OCI-LY7 (cell line): ENCODE results near the gene ARFGAP1.

Experiments
- EZH2phosphoT487 ChIP-seq: fragments of 200-600 bp; sonication (generic); IDR thresholded peaks from 2 replicates; pipeline ENCODE4 v1.6.1; 2018; ENCODE audit warnings: low read depth, borderline replicate concordance, mild to moderate bottlenecking, mixed run types, antibody characterized with exemption, low read length, moderate library complexity, mixed read lengths
- TF ChIP-seq, protein P1 (sequence below): fragments of 200-600 bp; sonication (generic); conservative IDR thresholded peaks from 2 replicates; pipeline ENCODE4 v1.5.1; 2014; ENCODE audit warnings: mild to moderate bottlenecking, antibody characterized with exemption, low read length, moderate library complexity, mixed read lengths

DNA sequence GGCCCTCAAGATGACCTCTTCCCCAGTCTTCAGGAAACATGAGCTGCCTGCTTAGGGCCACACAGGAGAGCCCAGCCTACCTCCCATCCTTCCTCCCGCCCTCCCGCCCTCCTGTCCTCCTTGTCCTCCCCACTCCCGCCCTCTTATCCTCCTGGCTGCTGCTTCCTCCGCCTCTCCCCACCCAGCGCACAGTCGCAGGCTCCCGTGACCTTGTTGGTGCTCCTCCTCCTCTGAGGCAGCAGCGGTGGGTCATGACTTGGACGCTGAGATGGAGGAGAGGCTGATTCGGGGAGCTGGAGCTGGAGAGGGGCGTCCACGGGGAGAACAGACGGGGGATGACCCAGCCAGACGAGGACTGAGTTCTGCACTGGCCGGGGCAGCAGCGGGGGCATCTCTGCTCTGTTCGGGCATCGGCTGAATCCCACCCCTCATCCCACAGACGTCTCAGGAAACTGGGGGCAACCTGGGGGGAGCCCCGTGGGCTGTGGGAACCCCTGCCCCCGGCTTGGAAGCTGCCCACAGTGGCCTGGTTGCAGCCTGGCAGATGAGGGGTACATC is 56.2 kb downstream of the ARFGAP1 start:
- TF ChIP-seq, protein P1, sequence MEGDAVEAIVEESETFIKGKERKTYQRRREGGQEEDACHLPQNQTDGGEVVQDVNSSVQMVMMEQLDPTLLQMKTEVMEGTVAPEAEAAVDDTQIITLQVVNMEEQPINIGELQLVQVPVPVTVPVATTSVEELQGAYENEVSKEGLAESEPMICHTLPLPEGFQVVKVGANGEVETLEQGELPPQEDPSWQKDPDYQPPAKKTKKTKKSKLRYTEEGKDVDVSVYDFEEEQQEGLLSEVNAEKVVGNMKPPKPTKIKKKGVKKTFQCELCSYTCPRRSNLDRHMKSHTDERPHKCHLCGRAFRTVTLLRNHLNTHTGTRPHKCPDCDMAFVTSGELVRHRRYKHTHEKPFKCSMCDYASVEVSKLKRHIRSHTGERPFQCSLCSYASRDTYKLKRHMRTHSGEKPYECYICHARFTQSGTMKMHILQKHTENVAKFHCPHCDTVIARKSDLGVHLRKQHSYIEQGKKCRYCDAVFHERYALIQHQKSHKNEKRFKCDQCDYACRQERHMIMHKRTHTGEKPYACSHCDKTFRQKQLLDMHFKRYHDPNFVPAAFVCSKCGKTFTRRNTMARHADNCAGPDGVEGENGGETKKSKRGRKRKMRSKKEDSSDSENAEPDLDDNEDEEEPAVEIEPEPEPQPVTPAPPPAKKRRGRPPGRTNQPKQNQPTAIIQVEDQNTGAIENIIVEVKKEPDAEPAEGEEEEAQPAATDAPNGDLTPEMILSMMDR = no peak
- no peak for TF ChIP-seq EZH2phosphoT487
